ENCODE data around the gene SDSL.

The SDSL gene

GRCh38 chr12:113469224-113469948, 47.2 kb downstream of the SDSL start:
- no peak for DNase-seq (ENCODE audit: low spot score)

DNA sequence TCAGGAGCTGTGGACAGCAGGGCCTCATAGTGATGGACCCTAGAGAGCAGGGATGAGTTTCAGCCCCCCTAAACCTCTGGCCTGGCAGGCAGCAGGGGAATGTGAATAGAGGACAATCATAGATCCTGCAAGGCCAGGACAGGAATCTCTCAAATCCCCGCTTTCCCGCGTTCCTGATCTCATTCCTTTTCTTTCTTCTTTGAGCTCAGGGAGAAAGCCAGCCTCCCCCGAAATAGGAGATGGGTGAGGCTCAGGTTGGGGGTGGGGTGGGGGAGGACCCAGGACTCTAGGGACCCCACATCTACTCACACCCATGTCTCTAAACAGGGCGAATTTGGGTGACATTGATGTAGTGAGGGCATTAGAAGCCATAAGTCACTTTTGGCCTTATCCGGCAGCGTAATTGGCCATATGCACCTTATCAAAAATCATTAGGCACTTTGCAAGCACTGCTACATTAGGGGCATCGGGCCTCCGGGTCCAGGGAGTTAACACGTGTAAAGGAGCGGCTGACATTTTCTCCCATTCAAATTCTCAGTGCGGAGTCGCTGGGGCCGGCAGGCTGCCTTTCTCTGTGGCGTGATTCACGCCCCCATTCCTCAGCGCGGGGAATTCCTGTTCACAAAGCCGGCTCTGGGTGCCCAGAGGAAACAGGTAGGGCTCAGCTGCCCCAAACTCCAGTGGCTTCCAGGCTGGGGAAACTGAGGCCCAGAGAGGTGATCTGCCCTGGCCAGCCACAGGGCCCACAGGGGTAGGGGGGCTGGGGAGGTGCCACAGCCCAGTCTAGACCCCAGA, 48.0 kb downstream of the SDSL start:
- no peak for DNase-seq (ENCODE audit: low spot score)

- no peak for DNase-seq (ENCODE audit: low spot score)
These were observed 48.9 kb downstream of the SDSL start for GRCh38 chr12:113470871-113471618.

DNA sequence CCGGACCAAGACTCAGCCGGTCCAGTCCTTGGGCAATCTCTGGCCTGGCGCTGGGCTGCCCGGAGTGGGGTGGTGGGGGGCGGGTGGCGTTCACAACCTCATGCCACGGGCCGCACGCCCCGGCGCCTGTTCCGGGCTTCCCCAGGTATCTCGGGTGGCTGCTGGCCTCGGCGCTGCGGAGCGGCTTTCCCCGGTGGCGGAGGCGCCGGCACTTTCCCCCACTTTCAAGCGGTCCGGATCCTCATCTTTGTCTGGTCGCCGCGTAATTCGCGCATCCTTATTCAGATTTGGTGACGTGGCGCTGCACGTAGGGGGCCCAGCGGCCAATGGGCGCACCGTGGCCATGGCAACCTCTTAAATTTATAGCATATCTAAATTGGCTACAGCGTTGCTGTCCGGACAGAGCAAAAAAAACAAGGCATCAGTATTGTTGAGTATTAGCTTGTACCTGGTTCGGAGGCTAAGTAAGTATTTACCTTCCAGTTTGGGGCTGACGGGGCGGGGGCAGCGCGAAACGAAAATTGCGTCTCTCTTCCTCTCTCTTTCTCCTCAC, 49.5 kb downstream of the SDSL start, which contains the start of gene LHX5:
TSS of gene LHX5 (minus strand) at position 253 of the 553 bp plus-strand sequence. CDS start 373 bp downstream, outside the sequence.
- no peak for DNase-seq (ENCODE audit: low spot score)

DNA sequence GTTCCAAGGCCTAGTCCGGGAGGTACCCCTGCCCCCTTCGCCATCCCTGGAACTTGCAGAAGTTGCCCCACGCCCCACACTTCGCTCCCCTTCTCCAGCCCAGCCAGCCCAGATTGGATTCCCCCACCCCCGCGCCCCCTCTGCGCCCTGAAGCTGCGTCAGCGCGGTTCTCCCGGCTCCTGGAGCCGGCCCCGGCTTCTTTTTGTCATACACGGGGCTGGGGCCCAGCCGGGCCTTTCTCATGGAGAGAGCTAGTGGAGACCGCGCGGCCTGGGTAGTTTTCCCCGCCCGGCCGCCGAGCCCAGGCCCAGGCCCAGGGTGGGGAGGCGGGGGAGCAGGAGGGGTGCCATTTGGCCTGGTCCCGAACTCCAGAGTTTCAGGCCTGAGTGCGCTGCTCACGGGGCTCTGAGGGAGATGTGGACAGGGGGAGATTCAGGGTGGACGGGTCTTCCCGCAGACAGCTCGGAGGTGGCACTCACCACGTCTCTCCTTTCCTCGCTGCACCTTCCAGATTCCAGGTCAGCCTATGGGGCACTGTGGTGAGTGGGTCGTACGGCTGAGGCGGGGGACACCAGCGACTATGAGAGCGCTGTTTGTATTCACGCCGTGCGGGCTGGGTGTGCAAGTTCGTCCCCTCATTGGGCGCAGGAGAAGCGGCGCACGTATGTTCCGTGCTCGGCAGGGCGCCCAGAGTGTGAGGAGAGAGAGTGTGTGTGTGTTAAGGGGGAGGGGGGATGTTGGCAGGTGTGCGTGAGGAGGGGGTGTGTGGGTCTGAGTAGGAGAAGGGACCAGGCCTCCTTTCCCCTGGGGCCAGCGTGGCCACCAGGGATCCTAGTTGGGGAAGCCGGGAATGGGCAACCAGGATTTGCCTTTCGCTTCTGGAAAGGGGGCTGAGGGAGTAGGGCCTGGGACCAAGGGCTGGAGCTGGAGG, 50.3 kb downstream of the SDSL start:
- DNase-seq (ENCODE audit: low spot score): no peak

DNA sequence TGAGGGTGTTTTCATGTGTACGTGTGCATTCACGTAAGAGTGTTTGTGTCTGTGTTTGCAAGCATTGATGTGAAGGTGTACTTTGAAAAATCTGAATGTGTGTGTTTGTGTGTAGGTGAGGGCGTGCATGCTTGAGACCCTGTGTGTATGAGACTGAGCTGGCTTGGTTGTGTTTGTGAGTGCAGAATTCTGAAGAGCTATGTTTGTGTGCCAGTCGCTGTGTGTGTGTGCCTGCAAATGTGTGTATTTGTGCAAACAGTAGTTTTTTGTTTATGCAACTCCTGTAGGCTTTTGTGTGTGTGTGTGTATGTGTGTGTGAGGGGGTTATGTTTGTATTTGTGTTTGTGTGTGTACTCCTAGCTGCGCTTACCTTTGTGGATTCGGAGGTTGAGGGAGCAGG, 51.2 kb downstream of the SDSL start:
- no peak for DNase-seq (ENCODE audit: low spot score)

DNA sequence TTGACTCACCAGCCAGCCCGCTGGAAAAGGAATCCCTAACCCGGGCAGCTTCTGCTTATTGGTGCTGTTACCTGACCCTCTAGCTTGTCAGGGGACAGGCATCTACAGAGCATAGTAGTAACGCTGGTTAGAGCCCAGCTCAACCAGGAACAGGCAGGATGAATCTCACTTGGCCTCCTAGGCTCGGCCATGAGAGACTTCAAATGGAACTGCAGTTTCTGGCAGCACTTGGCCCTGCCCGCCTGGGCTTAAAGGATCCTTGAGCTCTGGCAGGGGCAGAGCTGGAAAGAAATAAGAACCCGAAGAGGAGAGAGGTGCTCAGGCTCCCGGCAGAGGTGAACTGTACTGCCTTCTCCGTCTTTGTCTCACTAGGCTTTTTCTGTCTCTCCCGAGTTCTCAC, 51.8 kb downstream of the SDSL start:
- no peak for DNase-seq (ENCODE audit: low spot score)

- DNase-seq (ENCODE audit: low spot score): no peak
These were observed 52.7 kb downstream of the SDSL start for GRCh38 chr12:113474635-113475436.

DNA sequence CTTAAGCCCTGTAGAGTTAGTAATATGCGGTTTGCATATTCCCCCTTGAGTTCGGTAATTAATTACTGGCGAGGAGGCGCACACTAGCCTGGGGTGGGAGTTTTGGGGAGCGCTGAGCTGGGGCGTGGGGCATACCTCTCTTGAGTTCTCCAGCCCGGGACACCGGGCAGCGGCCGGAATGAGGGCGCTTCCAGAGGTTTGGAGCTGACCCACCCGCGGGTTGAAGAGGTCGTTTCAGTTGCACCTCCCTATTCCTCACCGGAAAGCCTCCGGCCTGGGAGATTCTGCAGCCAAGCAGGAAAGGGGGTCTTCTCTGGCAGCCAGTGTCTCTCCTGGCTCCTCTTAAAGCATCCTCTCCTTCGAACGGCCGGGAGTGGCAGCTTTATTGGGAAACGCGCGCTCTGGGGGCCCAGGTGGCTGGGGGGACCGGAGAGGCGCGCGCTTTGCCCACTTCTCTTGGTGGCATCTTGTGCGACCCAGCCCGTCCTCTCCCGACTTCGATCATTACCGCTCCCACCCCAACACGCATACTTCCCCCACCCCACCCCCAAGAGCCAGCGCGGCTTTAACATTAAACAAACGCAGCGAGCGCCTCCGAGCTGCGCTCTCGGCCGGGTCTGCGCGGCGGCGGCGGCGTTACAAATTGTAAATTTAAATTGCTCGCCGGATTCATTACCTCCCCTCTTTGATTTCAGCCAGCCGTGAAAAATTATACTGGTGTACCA, 53.4 kb downstream of the SDSL start:
- no peak for DNase-seq (ENCODE audit: low spot score)

DNA sequence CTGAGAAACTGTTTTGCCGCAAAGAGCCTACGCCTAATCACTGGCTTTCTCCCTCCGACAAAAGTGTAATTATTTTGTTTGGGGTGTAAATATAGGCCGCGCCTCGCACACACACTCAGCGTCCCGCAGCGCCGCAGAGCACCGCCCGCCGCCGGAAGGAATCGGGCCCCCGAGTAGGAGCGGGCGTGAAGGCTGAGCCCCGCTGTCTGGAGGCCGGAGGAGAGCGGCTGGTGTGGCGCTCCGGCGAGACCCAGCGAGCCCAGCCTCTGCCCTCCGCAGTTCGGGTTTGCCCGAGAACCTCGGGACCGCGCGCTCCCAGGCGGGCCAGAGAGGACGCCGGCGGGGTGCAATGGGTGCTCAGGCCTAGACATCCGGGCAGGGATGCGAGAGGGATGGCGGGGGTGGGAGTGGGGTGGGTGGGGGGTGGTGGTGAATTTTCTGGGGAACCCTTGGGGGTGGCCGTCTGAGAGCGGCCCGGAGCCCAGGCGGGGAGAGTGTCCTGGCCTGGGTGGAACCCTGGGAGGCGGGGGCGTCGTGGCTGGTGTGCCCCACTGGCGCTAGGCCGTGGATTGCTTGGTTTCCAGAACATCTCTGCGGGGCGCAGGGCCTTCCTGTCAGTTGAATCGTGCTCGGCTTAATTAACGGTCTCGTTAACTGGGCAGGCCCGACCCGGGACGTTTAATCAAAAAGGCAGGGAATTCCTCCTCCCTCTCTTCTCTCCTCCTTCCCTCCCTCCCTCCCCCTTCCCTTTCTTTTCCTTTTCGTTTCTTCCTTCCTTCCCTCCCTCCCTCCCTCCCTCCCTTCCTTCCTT, 54.2 kb downstream of the SDSL start:
- DNase-seq (ENCODE audit: low spot score): no peak

DNA sequence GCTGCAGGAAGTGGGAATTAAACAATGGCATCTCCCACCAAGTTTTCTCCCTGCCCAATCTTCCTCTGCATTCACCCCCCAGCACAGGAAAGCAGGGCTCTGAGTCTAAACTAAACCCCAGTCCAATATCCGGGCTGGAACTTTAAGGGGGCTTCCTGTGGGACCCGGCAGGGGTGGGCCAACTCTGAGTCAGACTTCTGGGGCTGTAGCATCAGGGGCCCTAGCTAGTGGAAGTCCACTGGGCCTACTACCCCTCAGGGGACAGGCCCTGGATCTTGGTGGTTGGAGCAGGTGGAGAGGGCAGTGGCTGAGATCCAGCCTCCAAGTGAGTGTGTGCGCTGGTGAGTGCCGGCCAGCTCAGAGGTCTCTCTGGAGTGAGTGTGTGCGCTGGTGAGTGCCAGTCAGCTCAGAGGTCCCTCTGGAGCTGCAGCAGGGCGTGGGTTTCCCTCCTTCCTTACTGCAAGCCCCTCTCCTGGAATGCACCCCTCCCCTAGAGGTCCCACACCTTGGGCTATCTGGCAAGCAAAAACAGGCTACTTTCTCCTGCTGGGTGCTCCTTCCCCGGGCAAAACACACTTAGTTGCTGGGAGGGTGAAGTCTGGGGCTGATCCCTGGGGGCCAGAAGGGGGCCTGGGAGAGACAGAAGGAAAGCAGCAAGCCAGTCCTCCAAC, 55.1 kb downstream of the SDSL start:
- no peak for DNase-seq (ENCODE audit: low spot score)

- no peak for DNase-seq (ENCODE audit: low spot score)
These were observed 55.6 kb downstream of the SDSL start for GRCh38 chr12:113477842-113478215.

DNA sequence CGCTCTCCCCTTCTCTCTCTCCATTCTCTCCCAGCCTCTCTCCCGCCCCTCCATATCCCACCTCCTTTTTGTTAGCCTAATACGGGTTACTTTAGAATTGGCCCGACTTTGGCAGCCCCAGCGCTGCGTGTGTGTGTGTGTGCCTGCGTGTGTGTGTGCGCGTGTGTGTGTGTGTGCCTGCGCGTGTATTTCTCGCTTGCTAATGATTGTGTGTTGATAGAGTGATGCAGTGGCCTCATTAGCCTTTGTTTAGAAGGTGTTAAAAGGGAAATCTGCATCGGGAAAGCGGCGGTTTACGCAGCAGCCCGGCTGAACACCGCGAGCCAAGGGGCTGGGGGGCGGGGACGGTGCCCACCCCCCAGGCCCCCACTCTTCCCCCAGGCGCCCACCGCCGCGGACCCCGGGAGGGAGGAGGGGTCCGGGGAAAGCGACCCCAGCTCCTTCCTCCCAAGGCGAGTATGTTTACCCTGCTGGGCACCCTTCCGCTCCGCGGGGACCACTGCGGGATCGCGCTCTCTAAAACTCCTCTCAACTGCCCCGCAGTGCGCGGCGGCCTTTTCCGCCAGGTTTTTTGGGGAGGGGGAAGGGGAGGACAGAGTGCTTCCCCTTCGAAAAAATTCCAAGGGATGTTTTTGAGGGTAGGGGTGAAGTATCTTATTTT, 56.3 kb downstream of the SDSL start:
- DNase-seq (ENCODE audit: low spot score): no peak

DNA sequence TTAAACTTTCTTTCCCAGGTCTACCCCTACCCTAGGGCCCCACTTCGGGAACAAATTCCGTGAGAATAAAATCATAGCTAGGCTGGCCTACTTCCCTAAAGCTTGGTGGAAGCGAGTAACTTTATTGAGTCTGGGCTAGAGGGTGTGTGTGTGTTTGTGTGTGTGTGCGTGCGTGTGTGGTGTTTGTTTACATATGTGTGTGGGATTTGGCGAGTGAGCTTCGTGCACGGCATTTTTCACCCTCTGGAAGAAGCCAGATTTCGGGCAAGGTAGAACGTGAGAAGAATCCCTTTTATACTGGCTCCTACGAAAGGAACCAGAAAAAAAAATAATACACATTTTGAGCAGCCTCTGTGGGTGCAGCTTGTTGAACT, 57.0 kb downstream of the SDSL start:
- no peak for DNase-seq (ENCODE audit: low spot score)

DNA sequence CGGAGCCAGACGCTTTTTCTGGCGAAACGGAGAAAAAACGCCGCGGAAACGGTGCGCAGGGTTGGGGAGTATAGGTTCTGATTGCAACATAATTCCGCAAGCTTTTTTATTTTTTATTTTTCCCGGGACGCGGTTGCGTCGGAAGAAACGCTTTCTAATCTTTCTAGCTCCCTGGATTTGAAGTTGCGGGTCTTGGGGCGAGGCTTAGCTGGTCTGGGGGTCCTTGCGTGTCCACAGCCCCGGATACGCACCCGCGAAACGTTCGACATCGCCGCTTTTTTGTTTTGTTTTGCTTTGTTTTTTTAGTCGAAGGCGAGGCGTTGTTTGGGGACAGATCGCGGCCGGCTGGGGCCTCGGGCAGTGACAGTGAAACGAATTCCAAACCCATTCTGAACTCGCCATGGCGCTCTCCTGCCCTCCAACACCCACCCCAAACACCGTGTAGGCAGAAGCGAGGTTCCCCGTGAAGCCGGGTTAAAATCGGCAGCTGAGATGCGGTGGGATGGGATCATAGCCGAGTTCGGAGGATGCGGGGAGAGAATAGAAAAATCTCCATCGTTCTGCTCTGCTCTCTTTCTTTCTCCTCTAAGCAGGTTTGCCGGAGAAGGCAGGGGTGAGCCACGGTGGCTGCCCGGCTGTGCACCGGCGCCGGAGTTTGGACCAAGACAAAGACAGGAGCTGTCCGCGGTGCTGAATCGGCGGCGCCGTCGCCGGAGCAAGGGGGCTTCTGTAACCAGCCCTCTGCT, 57.6 kb downstream of the SDSL start:
- peak; percentile 17 for DNase-seq (ENCODE audit: low spot score)

- no peak for DNase-seq (ENCODE audit: low spot score)
These were observed 58.3 kb downstream of the SDSL start for GRCh38 chr12:113480336-113480971.

GRCh38 chr12:113482334-113482733, 60.2 kb downstream of the SDSL start:
- DNase-seq (ENCODE audit: low spot score): no peak
